Pulmonary artery endothelial cell (primary cell): ENCODE data around the gene HOMER3. TPM values are rescaled to one million over a fixed set of nuclear protein-coding genes. Genes with fewer than 3 reads are reported as not detected.
"Not testable (repeated sequence)": the region's sequence is repeated elsewhere in the genome, so short reads cannot be mapped to it uniquely, and the experiment has no call there.

Source experiments
- DNase-seq: peaks from one replicate; pipeline ENCODE4 v3.0.0-alpha.2; 2011; ENCODE audit warnings: low read depth, low spot score
- total RNA-seq: library from RNA; depleted of rRNA; stranded (reverse); fragments of >200 nt; gene quantifications from 2 replicates; pipeline ENCODE4 v1.2.3, GENCODE V29; 2014

The HOMER3 gene
- total RNA-seq, 1 donor from 2014 or later, result 181 TPM

DNA sequence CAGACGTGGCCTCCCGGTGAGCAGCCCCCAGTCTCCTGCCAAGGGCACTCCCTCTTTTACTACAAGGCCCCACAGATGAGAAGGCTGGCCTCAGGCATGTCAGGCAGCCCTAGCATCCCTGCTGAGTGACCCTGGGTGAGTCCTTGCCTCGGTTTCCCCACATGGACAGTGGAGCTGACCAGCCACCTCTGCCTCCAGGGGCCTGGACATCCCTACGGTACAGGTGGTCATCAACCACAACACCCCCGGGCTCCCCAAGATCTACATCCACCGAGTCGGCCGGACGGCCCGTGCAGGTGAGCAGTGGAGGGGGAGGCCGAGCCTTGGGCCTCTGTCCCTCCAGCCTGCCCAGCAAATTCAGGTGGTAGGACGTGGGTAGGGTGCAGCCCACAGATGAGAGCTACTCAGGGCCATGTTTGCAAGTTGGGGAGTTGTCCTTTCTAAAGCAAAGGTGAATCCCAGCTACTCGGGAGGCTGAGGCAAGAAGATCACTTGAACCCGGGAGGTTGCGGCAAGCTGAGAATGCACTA lies 16.3 kb downstream of the HOMER3 start:
- DNase-seq, result no peak

DNA sequence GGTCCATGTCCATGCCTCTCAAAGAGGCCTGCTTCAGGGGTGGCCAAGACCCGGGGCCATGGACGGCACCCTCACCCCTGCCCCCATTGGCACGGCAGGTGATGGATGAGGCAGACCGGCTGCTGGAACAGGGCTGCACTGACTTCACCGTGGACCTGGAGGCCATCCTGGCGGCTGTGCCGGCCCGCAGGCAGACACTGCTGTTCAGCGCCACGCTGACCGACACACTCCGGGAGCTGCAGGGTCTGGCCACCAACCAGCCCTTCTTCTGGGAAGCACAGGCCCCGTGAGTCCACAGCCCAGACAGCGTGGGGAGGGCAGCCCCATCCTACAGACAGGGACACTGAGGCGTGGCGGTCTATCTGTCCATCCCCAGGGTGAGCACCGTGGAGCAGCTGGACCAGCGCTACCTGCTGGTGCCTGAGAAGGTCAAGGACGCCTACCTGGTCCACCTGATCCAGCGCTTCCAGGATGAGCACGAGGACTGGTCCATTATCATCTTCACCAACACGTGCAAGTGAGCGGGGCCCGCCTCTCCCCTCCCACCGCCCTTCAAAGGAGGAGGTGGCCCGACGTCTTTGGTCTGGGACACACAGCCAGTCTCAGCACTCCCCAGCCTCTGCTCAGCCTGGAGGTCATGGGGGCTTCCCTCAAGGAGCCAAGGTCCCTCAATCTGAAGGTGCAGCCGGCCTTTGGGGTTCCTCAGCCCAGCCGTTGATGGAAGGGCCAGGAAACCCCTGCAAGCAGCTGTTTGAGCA lies 18.6 kb downstream of the HOMER3 start:
- DNase-seq, result no peak

DNA sequence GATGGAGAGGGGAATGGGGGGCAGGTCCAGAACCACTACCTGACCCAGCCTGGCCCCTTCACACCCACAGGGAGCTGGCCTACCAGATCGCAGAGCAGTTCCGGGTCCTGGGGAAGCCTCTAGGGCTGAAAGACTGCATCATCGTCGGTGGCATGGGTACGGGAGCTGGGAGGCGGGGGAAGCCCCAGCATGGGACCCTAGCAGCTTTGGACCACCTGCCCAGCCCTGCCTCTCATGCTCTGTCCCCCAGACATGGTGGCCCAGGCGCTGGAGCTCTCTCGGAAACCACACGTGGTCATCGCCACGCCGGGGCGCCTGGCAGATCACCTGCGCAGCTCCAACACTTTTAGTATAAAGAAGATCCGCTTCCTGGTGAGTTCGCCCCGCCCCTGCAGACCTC lies 19.4 kb downstream of the HOMER3 start:
- DNase-seq, result no peak

DNA sequence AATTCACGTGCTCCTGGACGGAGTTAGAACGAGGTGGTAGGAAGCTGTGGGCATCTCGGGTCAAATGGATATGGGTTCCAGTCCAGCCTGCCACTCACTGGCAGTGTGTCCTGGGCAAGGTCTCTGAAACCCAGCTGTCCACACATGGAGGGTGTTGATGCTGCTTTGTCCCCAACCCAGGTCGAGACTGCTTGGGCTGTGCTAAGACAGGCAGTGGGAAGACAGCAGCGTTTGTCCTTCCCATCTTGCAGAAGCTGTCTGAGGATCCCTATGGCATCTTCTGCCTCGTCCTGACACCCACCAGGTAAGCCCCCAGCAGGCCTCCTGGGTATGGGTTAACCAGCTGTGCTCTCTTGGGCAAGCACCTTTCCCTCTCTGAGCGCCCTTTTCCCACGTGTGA lies 20.6 kb downstream of the HOMER3 start:
- no peak for DNase-seq

DNA sequence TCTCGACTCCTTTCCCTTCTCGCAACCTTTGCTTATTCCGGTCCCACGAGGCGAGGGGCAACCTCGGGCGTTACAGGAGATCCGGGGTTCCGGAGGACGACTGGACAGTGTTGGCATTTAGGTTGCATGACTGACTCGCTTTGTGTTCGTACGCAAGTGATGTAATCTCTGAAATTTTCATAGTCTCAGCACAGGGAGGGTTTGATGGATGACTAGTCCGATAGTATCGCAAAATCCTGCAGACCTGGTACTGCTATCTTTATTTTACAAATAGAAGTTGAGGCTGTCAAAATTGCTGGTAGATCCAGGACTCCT lies 21.2 kb downstream of the HOMER3 start:
- no peak for DNase-seq

DNA sequence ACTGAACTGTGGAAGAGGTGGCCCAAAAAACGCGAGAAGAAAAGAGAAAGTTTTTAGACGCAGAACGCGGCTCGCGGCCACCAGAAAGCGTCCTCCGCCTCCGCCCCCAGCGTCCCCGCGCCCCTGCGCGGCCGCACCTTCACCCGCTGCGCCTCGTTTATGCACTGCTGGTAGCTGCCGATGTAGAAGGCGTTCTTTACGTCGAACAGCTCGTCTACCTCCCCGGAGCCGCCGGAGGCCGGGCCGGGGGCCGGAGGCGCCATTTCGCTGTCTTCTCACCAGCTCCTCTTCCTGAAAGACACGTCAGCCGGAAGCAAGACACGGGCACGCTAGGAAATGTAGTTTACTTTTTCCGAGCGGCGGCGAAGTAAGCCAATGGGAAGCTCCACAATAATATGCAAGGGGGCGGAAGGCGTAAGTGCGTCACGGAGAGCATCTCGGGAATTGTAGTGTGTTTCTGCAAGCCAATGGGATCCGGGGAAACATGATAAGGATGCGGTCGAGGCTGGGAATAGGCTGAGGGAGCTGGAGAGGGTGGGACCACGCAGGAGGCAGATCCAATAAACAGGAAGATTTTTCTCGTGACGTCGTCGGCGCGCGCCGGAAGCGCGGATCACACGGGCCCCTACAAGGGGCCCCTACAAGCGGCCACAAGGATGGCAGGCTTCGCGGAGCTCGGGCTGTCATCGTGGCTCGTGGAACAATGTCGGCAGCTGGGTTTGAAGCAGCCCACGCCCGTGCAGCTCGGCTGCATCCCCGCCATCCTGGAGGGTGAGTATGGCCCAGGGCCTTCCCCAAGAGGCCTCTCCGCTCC lies 21.7 kb downstream of the HOMER3 start, which contains the start of the genes COPE and DDX49:
TSS of gene COPE (minus strand) at position 302 of the 814 bp plus-strand sequence. CDS start at position 263, 39 bp downstream.
TSS of gene DDX49 (plus strand) at position 630 of the 814 bp plus-strand sequence. CDS start at position 657, 27 bp downstream.
- DNase-seq, result peak; percentile 99

DNA sequence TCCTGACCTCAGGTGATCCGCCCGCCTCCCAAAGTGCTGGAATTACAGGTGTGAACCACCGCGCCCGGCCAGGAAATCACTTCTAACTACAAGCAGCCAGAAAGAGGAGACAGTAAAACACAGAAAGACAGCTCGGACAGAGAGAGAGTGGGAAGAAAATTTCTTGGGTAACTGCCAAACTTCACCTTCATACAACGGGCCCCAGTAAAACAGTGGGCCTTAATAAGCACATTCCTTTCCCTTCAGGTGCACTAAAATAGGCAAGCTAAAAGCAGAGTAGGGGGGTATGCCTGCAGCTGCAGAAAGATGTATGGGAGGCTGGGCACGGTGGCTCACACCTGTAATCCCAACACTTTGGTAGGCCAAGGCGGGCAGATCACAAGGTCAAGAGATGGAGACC lies 23.4 kb downstream of the HOMER3 start:
- DNase-seq, result not testable (repeated sequence)

DNA sequence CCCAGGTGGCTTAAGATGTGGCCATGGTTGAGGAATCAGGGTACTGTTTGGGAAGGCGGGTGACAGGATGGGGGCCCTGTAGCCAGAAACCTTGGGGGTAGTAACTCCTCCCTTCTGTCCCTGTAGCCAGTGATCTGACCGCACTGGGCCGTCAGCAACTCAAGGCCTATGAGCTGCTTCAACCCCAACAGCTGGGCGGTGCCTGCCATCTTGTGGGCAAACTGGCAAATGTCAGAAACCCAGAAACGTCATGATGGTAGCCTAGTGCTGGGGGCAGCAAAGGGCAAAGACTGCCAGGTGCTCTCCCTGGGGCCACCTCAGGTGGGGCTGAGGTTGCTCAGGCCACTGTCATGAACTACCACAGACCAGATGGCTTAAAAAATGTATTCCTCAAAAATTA lies 25.4 kb downstream of the HOMER3 start:
- no peak for DNase-seq

DNA sequence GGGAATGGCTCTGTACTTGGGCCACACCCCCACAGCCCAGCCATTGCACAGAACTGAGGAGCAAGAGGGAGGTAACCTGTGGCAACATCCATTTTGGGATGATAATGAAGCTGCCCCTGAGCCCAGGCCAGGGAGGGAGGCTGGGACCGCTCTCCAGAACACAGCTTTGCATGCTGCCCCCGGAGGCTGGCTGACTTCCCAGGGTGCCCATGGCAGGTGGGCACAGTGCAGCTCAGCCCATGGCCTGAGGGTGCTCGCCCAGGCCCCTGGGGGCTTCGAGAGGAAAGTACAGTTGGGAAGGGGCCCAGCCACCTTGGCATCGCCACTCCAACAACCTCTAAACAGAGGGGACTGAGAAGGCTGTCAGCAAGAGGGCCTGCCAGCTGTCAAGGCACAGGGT lies 27.6 kb downstream of the HOMER3 start:
- no peak for DNase-seq

DNA sequence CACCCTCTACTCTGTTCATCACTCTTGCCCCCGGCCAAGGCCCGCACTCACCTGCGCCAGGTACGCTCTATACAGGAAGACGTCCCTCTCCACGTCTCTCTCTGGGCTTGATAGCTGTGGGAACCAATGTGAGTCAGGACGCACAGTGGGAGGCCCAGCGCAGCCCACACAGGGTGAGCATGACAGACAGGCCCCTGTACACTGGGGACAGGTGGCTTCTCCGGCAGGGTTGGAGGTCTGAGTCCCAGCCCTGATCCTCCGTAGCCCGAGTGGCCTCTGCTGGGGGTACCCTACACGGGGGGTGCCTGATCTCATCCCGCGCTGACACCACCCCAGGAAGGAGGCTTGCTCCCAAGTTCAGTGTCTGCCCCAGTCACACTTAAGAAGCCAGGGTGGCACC lies 28.1 kb downstream of the HOMER3 start:
- no peak for DNase-seq

DNA sequence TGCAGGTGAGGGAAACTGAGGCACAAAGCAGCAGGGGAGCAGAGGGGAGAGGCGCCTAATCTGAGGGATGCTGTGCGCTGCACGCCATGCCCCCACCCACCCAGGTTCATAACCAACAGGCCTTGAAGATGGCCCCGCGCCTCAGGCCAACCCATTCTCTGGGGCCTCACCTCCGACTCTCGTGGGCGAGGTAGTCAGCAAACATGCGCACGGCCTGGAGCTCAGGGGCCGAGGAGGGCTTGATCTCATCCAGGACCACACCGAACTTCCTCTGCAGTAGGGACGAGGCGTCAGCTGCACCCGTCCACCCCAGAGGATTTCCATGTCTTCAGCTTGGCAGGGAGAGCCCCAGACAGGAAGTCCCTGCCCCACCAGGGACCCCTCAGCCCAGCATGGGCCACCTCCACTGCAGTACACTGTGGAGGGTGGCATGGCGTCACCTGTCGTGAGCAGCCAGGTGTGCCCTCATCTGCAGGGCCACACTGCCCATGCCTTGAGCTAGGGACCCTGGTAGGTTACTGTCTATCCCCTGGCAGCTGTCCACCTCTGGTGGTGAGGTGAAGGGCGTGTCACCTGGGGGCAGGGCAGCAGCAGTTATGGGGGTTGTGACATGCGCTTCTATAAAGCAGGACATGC lies 30.1 kb downstream of the HOMER3 start:
- DNase-seq, result no peak

DNA sequence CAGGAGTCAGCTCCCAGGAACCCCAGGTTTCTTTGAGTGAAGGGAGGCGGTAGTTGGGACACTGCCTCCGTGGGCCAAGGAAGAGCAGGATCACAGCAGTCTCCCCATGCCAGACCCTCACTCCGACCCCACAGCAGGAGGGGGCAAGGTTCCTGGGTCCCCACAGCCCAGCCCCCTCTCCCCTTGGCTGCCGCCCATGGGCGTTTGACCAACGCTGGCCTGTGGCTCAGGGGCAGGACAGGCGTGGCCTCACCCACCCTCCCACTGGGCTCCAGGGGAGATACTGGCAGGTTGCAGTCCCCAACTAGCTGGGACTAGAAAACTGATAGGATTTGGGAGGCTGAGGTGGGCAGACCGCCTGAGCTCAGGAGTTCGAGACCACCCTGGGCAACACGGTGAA lies 31.0 kb downstream of the HOMER3 start:
- no peak for DNase-seq

DNA sequence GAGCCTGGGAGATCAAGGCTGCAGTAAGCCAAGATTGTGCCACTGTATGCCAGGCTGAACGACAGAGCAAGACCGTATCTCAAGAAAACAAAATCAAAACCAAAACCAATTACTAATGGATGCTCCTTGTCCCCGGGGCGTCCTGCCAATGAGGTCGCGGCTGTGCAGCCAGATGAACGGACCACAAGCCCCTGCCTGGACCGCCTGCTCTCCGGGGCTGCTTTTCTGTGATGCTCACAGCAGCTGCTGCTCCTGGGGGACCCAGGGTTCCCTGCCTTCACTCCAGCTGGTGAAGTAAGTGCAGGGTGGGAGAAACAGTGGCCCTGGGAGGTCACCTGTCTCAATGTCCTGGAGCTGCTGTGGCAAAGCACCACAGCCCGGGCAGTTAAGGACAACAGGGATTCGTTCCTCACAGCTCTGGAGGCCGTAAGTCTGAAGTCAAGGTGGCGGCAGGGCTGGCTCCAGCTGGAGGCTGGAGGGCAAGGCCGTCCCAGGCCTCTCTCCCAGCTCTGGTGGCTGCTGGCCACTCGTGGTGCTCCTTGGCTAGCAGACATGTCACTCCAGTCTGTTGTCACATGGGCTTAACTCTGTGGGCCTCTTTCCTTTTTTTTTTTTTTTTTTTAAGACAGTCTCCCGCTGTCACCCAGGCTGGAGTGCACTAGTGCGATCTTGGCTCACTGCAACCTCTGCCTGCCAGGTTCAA lies 31.9 kb downstream of the HOMER3 start:
- DNase-seq, result no peak

DNA sequence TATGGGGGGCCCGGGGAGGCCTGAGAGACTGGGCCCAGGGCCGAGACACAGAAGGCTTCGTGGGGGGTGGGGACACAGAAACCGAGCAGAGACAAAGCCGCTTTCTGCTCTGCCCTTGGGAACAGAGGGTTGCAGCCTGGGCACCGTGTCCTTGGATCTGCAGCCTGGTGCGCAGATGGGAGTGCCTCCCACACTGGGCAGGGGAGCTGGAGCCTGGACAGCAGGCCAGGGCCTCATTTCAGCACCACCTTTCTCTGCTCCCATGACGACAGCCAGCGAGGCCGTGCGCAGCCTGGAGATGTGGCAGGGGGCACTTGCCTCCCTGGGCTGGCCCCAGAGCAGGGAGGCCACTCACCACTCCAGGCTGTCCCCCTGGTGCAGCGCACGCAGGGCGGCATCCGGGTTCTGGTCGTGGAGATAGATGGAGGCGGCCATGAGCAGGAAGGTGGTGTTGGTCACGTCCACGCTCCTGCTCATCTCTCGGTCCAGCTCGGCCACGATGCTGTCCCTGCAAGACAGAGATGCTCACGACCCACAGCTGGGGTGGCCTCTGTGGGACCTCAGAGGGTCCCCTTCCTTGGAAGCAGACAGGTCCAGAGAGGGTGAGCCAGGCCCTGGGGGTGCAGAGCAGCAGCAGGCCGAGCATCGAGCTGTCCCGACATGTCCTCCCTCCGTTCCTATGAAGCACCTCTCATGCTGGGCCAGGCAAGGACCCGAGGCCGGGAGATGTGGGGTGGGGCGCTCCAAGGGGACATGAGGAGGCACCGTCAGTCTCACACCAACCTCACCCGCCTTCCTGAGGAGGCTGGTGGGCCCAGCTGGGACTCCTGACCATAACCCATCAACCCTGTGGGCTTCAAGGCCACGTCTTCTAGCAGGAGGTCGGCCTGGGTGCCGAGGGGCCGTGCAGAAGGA lies 34.2 kb downstream of the HOMER3 start:
- DNase-seq, result no peak

DNA sequence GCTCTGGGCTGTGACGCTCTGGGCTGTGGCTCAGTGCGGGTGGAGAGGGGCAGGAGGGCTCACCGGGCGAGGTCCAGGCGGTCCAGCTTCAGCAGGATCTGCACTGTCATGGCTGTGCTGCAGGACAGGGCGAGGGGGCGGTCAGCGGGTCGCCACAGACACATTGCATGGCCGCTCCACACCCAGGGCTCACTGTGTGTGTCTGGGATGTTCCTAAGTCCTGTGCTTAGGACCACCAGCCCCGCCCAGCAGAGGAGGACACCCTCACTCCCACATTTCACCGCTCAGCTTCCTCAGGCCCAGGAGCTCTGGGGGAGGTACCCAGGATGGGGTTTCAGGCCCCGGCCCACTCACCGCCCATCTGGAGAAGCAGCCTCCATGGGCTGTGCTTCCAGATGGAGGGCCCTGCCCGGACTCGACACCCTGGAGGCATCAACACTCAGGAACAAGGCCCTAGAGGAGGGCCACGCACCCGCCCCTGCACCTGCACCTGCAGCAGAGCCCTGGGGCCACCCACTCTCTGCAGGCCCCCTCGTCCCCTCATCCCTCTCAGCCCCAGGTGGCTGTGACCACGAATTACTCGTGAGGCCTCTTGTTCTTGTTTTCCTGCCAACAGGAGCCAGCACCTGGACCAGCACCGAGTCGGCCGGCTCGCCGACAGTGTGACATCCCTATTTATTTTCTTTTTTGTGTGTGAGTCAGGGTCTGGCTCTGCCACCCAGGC lies 35.3 kb downstream of the HOMER3 start:
- no peak for DNase-seq

DNA sequence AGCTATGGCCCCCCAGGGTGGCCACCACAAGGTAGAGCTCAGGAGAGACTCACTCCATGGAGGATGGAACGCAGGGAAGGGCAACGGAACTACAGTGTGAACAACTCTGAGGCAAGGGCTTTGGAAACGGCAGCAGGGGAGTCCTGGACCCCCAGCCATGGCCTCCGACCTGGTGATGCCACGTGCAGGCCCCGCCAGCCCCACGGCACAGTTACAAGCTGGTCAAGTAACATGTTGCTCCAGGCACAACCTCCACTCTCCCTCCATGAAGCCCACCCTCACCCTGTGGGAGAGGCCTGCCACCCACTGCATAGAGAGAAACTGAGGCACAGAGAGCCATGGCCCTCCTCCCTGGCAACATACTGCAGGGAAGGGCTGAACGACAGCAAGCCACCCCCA lies 36.0 kb downstream of the HOMER3 start:
- no peak for DNase-seq

DNA sequence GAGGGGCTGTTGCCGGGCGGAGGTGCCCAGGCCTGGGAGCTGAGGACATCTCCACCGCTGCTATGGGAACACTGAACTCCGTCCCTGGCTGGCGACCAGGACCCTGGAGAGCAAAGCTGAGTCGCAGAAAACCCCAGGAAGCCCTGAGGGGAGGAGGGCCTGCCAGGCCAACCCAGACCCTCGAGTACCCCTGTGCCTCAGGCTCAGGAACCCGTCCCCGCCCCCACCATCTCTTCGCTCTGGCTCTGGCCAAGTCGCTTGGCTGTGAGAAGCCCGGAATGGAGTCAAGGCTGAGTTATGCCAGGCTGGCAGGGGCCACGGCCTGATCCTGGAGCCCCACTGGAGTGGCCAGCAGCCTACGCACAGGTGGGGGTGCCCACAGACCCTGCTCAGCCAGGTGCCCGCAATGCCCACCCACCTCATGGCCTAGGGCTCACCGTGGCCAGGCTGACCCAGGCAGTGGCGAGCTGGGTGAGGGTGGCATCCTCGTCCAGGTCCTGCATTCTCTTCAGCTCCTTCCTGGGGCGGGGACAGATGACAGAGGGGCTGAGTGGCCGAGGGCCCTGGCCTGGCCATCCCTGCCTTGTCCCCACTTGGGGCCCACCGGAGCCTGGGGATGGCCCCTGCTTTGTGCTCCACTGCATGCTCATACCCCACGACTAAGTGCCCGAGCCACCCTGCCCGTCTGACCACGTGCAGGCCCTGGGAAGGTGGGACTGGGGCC lies 36.5 kb downstream of the HOMER3 start:
- no peak for DNase-seq

DNA sequence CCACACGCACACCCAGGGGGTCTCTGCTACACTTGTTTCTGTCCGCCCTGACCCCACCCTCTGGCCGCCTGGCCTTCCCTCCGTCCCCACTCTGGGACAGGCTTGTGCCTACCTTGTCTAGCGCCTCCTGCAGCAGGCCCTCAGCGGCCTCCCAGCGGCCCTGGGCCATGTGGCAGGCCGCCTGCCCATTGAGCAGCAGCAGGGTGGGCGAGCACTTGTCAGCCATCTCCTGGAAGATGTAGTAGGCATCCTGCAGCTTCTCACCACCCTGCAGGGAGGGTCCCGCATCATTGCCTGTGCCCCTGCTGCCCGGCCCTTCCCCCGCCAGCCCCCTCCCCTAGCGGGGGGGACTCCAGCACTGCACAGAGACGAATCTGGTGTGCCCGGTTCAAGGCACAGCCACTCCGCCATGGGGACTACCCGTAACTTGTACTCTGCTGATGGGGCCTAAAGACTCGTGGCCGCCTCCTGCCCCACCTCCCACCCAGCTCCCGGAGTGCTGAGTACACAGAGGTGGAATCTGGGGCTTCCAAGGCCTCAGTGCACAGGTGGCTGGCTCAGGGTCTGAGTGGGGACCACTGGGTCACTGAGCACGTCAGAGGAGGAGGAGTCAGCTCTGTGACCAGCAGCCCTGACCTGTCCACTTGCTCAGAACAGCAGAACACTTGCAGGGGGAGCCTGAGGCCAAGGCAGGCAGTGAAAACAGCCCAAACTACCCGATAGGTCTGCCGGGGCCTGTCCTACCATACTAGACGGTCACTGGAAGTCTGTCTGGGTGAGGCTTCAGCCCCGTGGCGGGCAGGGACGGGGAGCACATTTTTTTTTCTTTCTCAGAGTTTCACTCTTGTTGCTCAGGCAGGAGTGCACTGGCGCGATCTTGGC lies 37.6 kb downstream of the HOMER3 start:
- DNase-seq, result no peak
